ENCODE measurements around the gene WNT11. TPM values are rescaled to one million over a fixed set of nuclear protein-coding genes. Genes with fewer than 3 reads are reported as not detected.

The WNT11 gene
- 10 to 100 TPM in 8 of 10 donors, 1 to 10 TPM in 2; 8.4 to 25.2 (median 12.6) TPM for polyA plus RNA-seq (ENCODE audit: insufficient read length in 10 of 10)
- long read RNA-seq, donor 1, partial matches to known transcripts: 0 of 3 reads
- long read RNA-seq, donor 1, other reads (novel, unspliced or antisense): 0 of 3 reads
- long read RNA-seq, donor 2, partial matches to known transcripts: 0 of 3 reads
- long read RNA-seq, donor 2, other reads (novel, unspliced or antisense): 0 of 3 reads
- long read RNA-seq, donor 3: 0 reads
- long read RNA-seq, donor 4, partial matches to known transcripts: 0 of 1 reads
- long read RNA-seq, donor 4, other reads (novel, unspliced or antisense): 0 of 1 reads
- long read RNA-seq, donor 5, partial matches to known transcripts: 0 of 2 reads
- long read RNA-seq, donor 5, other reads (novel, unspliced or antisense): 0 of 2 reads
- long read RNA-seq, donor 6, partial matches to known transcripts: 0 of 2 reads
- long read RNA-seq, donor 6, other reads (novel, unspliced or antisense): 0 of 2 reads
- long read RNA-seq, donor 7, partial matches to known transcripts: 0 of 2 reads
- long read RNA-seq, donor 7, other reads (novel, unspliced or antisense): 0 of 2 reads
- long read RNA-seq, donor 8, partial matches to known transcripts: 0 of 2 reads
- long read RNA-seq, donor 8, other reads (novel, unspliced or antisense): 0 of 2 reads
- long read RNA-seq, donor 9, partial matches to known transcripts: 0 of 1 reads
- long read RNA-seq, donor 9, other reads (novel, unspliced or antisense): 0 of 1 reads

GRCh38 chr11:76206327-76207081 lies at the start of gene WNT11:
TSS of gene WNT11 (minus strand) at chr11:76206502. CDS start at chr11:76206407, 95 bp downstream.
- DNase-seq: peak; percentile 51 to 79 (median 52)

GRCh38 chr11:76253416-76253815 lies 47.1 kb upstream of the WNT11 start:
- peak in 1 of 3 donors; percentile 45 for DNase-seq

DNA sequence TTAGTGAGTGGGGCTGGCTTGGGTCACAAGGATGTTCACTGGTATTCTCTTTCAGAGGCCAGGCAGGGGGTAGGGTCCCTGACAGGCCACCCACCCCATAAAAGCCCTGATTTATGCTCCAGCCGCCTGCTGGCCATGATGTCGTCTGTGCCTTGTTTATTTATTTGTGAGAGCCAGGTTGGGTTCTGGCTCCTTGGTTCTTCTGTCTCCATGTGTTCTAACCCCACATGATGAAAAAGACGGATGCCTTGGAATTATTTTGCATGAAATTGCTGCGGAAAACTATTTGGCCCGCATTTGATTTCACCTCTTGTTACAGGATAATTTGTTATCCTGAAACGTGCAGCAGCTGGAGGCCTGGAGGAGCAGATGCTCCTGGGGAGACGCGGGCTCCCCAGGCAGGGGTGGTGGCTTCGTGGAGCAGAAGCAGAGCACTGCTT lies 46.3 kb upstream of the WNT11 start:
- DNase-seq: no peak

DNA sequence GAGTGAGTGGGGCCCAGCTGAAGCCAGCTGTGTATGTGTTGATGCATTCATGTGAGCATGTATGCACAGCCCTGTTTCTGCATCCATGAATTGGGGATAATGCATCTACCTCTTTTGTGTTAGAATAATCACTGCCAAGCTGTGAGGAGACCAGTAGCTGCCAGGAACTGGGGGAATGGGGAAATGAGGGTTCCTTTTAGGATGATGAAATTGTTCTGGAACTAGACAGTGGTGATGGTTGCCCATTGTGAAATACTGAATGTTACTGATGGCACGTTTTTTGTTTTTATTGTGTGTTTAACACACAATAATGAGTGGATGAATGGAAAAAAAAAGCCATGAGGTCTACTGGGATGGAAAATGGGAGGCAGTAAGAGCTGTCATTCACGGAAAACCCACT lies 45.3 kb upstream of the WNT11 start:
- no peak for DNase-seq

DNA sequence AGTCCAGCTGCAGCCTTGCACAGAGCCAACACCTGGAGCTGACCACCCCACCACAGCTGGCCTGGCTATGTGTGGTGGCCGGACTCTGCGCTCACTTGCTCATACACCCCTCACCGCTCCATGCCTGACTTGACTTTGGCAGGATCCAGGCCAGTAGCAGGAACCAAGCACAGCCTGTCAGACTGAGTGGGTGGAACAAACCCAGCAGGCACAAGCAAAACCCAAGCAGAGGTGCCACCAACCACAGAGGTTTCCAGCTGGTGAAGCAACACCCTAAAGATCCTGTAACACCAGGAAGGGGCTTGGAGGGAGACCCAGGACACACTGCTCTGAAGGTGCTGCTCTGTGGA lies 44.9 kb upstream of the WNT11 start:
- no peak for DNase-seq

DNA sequence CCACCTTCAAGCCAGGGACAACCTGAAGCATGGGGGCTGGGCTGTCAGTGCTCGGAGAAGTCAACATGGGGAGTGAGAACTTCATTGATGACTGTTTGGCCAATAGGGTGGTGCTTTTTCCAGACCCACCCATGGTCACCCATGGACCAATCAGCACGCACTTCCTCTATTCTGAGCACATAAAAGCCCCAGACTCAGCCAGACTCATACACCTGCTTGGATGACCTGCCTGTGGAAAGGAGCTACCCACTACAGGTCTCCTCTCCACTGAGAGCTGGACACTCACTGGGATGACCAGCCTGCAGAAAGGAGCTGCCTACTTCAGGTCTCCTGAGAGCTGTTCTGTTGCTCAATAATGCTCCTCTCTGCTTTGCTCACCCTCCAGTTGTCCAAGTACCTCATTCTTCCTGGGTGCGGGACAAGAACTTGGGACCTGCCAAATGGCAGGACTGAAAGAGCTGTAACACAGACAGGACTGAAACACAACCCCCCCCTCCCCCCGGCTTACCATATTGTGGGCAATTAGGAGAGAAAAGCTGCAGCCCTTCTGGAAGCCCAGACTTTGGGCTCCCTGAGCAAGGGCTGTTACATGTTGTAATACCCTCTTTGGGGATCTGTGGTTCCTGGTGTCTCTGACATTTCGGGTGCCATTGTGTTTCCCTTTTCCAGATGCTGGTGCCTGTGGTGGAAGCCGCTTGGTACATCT lies 44.4 kb upstream of the WNT11 start:
- DNase-seq: no peak

- no peak for DNase-seq
Observed at GRCh38 chr11:76249195-76249741, 43.0 kb upstream of the WNT11 start.

DNA sequence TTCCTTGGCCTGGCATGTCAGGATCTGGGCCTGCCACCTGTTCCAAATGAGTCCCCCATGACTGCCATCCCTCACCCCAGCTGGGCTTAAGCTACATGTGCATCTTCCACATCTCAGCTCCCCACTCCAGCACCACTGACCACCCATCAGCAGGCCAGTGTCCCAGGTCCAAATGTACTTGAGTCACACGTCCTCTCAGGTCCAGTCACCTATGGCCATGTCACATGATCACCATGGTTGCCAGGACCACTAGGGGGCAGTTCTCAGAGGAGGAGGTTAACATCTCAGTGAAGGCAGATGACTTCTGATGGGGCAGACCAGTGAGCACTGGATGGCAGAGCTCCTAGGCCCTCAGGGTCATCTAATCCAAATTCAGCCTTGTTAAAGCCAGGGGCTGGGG lies 41.9 kb upstream of the WNT11 start:
- DNase-seq: no peak

DNA sequence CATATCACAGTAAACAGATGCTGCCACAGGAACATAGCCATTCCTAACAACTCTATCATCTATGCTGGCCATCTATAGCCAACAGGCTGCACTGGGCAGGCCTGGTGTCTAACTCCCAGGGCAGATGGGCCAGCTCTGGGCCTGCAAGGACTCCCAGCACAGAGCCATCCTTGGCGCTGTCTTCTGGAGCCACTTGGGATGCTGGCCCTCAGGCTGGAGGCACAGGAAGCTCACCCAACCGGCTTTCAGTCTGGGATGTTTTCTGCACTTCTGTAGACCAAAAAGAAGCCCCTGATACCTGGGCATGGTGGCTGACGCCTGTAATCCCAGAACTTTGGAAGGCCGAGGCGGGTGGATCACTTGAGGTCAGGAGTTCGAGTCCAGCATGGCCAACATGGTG lies 40.8 kb upstream of the WNT11 start:
- DNase-seq: no peak

GRCh38 chr11:76246271-76246933 lies 40.1 kb upstream of the WNT11 start:
- DNase-seq: no peak

DNA sequence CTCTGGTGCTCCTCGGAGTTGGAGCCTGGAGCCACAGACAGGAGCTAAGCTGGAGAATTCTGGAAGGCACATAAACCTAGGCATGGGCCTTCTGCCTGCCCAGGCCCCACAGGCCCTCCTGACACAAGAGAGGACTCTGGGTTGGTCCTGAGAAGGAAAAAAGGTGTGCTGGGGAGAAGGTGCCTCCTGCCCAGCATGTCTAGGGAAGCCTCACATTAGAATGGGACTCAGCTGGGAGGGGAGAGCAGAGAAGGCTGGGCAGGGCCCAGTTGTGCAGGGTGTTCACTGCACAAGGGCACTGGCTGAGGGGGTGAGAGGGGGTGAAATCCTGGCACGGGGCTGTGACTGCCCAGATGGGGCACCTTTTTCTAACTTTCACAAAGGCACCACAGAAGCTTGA lies 39.4 kb upstream of the WNT11 start:
- no peak for DNase-seq

DNA sequence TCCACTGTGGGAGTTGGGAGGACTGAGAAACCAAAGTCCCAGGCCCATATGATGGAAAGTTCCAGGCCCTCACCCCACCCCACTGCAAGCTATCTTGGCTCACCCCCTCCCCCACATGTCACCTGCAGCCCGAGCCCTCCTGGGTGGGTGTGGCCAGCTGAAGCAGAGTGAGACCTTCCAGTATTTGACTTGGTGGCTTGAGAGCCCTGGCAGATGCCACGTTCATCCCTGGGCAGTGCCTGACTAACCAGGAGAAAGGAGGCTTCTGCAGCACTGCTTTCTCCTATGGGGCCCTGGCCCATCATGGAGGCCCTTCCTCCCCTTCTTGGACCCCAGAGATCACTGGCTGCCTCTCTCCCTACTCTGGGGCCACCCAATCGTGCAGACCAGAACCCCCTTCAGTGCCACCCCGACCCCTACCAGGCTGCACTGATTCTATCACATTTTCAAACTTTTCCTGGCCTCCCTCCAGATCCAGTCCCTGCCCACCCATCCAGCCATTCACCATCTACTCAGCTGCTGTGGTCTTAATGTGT lies 38.1 kb upstream of the WNT11 start:
- no peak for DNase-seq

DNA sequence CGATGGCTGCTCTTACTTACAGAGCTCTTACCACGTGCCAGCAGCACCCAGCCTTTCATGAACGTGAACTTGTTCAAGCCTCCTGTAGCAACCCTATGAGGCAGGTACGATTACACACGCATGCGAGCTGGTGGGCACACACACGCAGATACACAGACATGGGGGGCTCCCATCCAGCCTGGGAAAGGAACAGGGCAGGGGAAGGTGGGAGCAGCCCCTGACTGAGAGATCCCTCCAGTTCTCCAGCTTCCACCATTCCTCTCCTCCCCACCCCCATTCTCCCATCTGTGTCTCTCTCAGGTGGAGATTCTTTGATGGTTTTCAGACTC lies 37.6 kb upstream of the WNT11 start:
- DNase-seq: no peak

GRCh38 chr11:76243193-76243956 lies 37.1 kb upstream of the WNT11 start:
- peak in 1 of 3 donors; percentile 29 for DNase-seq

DNA sequence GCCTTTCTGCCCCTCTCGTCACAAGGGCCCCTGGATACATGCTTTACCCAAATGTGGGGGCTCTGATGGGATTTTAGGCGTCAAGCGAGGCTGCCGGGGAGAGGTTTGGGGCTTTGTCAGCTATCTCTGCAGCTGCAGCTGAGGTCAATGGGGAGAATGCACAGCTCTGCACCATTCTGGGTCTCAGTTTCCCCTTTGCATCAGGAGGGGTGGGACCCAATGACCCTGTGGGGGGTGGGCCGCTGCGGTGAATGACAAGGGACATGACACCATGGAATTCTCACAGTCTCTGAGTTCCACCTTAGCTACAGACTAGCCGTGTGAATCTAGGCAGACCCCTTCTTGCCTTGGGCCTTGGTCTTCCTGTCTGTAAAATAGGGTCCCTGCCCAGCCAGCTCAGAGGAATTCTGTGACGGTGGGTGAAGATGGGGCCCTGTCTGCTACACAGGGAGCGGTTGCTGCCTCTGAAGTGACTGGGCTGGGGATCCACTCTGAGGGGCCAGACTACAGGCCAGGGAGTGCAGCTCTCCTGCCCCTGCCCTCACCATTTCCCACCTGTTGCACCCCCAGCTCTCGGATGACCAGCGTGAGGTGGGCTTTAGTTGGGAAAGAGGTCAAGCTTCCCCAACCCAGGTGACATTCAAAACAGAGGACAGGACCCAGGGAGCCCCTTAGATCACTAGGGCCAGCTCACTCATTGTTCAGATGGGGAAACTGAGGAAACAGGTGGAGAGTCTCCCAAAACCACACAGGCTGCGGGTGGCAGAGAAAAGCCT lies 35.9 kb upstream of the WNT11 start:
- DNase-seq: no peak

DNA sequence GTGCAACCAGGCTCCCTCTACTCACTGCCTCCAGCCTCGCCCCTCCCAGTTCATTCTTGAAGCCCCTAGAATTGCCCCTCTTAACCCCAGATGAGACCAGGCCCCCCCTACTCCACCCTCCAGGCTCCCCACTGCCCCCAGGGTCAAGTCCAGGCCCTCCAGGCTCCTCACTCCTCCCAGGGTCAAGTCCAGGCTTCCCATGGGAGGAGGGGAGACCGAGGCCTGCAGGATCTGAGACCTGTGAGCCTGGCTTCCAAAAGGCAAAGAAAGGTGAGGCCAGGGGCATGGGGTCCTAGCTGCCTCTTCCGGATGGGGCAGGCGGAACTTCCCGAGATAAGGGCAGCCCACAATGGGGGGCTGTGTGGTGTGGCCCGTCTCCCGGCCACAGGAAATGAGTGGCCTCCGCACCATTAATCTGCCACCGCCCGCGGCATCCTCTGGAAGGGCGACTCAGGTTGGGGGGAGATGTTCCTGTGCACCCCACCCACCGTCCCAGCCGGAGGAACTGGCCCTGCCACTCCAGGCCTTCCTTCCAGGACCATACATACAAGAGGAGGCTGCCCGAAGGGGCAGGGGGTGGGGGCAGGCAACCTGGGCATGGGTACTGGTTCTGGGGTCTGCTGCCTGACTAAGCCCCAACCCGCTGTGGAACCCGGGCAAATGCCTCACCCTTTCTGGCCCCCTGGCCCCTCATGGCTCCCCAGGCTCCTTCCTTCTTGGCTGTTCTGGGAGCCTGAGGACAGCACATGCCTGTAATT lies 35.1 kb upstream of the WNT11 start:
- no peak for DNase-seq

GRCh38 chr11:76240666-76241065 lies 34.4 kb upstream of the WNT11 start:
- DNase-seq: no peak

- DNase-seq: no peak
Observed at GRCh38 chr11:76240161-76240540, 33.8 kb upstream of the WNT11 start.

All from muscle of back (tissue), 13 donors.